Left lung (tissue), 10 donors: Measurements from ENCODE around the gene NBPF4. TPM values are rescaled to one million over a fixed set of nuclear protein-coding genes. Genes with fewer than 3 reads are reported as not detected.

ENCODE experiments used
- ATAC-seq: fragments of 200-7000 bp; cut with Tn5 transposase; one replicate; pipeline ENCODE4 v1.9.1; 2020; ENCODE audit warnings: moderate library complexity
- DNase-seq, 4 donors: peaks; one replicate each; pipeline ENCODE4 v3.0.0-alpha.2; 2013 to 2020
- H3K27ac ChIP-seq, 2 donors: fragments of 200-600 bp; sonication (generic) in 1 of 2; one replicate each; pipeline versions ENCODE4 v1.5.0 to v1.8.0; 2020 to 2021
- H3K27me3 ChIP-seq, 2 donors: fragments of 200-600 bp; sonication (generic) in 1 of 2; one replicate each; pipeline versions ENCODE4 v1.5.0 to v1.8.0; 2020 to 2021
- H3K36me3 ChIP-seq, 2 donors: fragments of 200-600 bp; sonication (generic) in 1 of 2; one replicate each; pipeline versions ENCODE4 v1.5.0 to v1.8.0; 2020 to 2021
- H3K4me1 ChIP-seq, 2 donors: fragments of 200-600 bp; one replicate each; pipeline ENCODE4 v1.8.0; 2021
- H3K4me3 ChIP-seq, 2 donors: fragments of 200-600 bp; sonication (generic) in 1 of 2; one replicate each; pipeline versions ENCODE4 v1.5.0 to v1.8.0; 2020 to 2021; ENCODE audit warnings: mild to moderate bottlenecking in 1 of 2
- H3K9me3 ChIP-seq, 2 donors: fragments of 200-600 bp; sonication (generic) in 1 of 2; one replicate each; pipeline versions ENCODE4 v1.5.0 to v1.8.0; 2020 to 2021
- CTCF ChIP-seq, 2 donors: fragments of 200-600 bp; sonication (generic) in 1 of 2; IDR thresholded peaks; one replicate each; pipeline versions ENCODE4 v1.5.0 to v1.8.0; 2021; ENCODE audit warnings: antibody characterized with exemption in 2 of 2
- intact Hi-C, 2 donors: fragments of 100-400 bp; cut with DNase I; formaldehyde crosslinking; loops; one replicate each; pipeline versions ENCODE4 v1.11.2 to v1.14.2; 2022
- polyA plus RNA-seq, 6 donors: library from polyadenylated mRNA; unstranded; fragments of 120-200 nt; gene quantifications; one replicate each; pipeline ENCODE4 v1.2.1, GENCODE V29; 2013; ENCODE audit not compliant: insufficient read length in 6 of 6
- total RNA-seq, 2 donors: library from RNA; stranded (reverse); fragmentation: NEBNext Ultra II Directional; extraction: Animal tissue kit (Norgen Biotek cat#: 25700); gene quantifications; one replicate each; pipeline ENCODE4 v1.2.1, GENCODE V29; 2021
- donor health status: DM: no; HTN: yes; CAD: no.
- donor health status: DM: no; HTN: no; CAD: no.

The NBPF4 gene
- total and polyA plus RNA-seq, 8 donors, result 0.15 TPM; not detected in 7

- TF ChIP-seq CTCF (IDR thresholded peaks at IDR 0.05), result no peak
- intact Hi-C loops, result no loop called here
- Histone ChIP-seq H3K4me3 (no peak overlapping the region), H3K27me3 (no peaks in the 10 kb centered on the region), H3K9me3 (peaks cover 0 to 12% of the 10 kb centered on the region in 2 donors), H3K27ac (no peak overlapping the region), H3K4me1 (peaks cover 0 to 18% of the 10 kb centered on the region in 2 donors), H3K36me3 (peaks cover 0 to 88% of the 10 kb centered on the region in 2 donors)
- ATAC-seq (no peak), DNase-seq (no peak)
Observed at GRCh38 chr1:108179018-108179417, 64.9 kb downstream of the NBPF4 start.

Other genes starting within 250 kb of the NBPF4 start
- gene SLC25A24, start 43.7 kb downstream of the NBPF4 start, total RNA-seq, result 10 to 100 TPM; 39.9 to 57.9 TPM
- 10 to 100 TPM; 62.0 to 76.4 (median 70.0) TPM for gene SLC25A24, start 43.7 kb downstream of the NBPF4 start, polyA plus RNA-seq
- not detected for gene NBPF6, start 206.3 kb upstream of the NBPF4 start, total RNA-seq
- gene NBPF6, start 206.3 kb upstream of the NBPF4 start, polyA plus RNA-seq, result not detected